Cardiac muscle cell (in vitro differentiated cells and primary cell): Measurements from ENCODE around the gene GORASP2. TPM values are rescaled to one million over a fixed set of nuclear protein-coding genes. Genes with fewer than 3 reads are reported as not detected.

Experiments used
- DNase-seq, 2 donors: peaks; one replicate each; pipeline versions ENCODE4 v3.0.0 to v3.0.0-alpha.2; 2010 to 2017; ENCODE audit warnings: low read depth in 1 of 2, low spot score in 1 of 2
- H3K27ac ChIP-seq: fragments of 200-600 bp; sonication (generic); 2 replicates; pipeline ENCODE4 v1.5.1; 2016
- H3K27me3 ChIP-seq: fragments of 200-600 bp; sonication (generic); 2 replicates; pipeline ENCODE4 v1.6.0; 2016; ENCODE audit warnings: control low read depth
- H3K36me3 ChIP-seq: fragments of 200-600 bp; sonication (generic); 2 replicates; pipeline ENCODE4 v1.5.1; 2016; ENCODE audit warnings: control low read depth
- H3K4me1 ChIP-seq: fragments of 200-600 bp; sonication (generic); 2 replicates; pipeline ENCODE4 v1.8.1; 2017; ENCODE audit warnings: low read depth, mild to moderate bottlenecking, mixed run types
- H3K4me3 ChIP-seq: fragments of 200-600 bp; sonication (generic); 2 replicates; pipeline ENCODE4 v1.5.1; 2016; ENCODE audit warnings: mild to moderate bottlenecking
- H3K9me3 ChIP-seq: fragments of 200-600 bp; sonication (generic); 2 replicates; pipeline ENCODE4 v1.5.1; 2017; ENCODE audit warnings: low read depth, mild to moderate bottlenecking, control low read depth
- CTCF ChIP-seq: IDR thresholded peaks from 2 replicates; pipeline ENCODE4 v1.5.1; 2012; ENCODE audit warnings: low read depth, mild to moderate bottlenecking, low read length
- polyA plus RNA-seq: library from polyadenylated mRNA; unstranded; fragments of >200 nt; fragmentation: Nextera tagmentation; extraction: Ambion mirVana; gene quantifications from 2 replicates; pipeline ENCODE4 v1.2.1, GENCODE V29; 2016
- total RNA-seq: library from RNA; depleted of rRNA; stranded (reverse); fragments of >200 nt; gene quantifications from 2 replicates; pipeline ENCODE4 v1.2.3, GENCODE V29; 2016

The GORASP2 gene
- total RNA-seq (59.4 and 88.7 TPM in 2 replicates), polyA plus RNA-seq (105 and 114 TPM in 2 replicates)

- Histone ChIP-seq H3K27ac (peak within 1 kb of the TSS; percentile 97), H3K9me3 (no peaks in the 10 kb centered on the region), H3K4me1 (peaks cover 20% of the 10 kb centered on the region), H3K36me3 (no peaks in the 10 kb centered on the region), H3K27me3 (no peaks in the 10 kb centered on the region), H3K4me3 (peak within 1 kb of the TSS; percentile 61)
- peak; percentile 100 for DNase-seq
- peak; percentile 97 for TF ChIP-seq CTCF
Observed at GRCh38 chr2:170928824-170929685, at the start of gene GORASP2. Gene GORASP2 (plus strand): TSS chr2:170929253. CDS start chr2:170929341, 88 bp downstream.

GRCh38 chr2:170881840-170882239, 47.2 kb upstream of the GORASP2 start:
- TF ChIP-seq CTCF = no peak
- Histone ChIP-seq H3K27me3 (peaks cover 3% of the 10 kb centered on the region), H3K4me3 (no peak overlapping the region), H3K9me3 (no peaks in the 10 kb centered on the region), H3K4me1 (no peaks in the 10 kb centered on the region), H3K36me3 (no peaks in the 10 kb centered on the region), H3K27ac (no peak overlapping the region)
- no peak for DNase-seq

GRCh38 chr2:170882758-170883157, 46.3 kb upstream of the GORASP2 start:
- Histone ChIP-seq H3K36me3 (no peaks in the 10 kb centered on the region), H3K27me3 (peaks cover 3% of the 10 kb centered on the region), H3K27ac (no peak overlapping the region), H3K4me1 (no peaks in the 10 kb centered on the region), H3K9me3 (no peaks in the 10 kb centered on the region), H3K4me3 (no peak overlapping the region)
- DNase-seq = no peak
- TF ChIP-seq CTCF = no peak

GRCh38 chr2:170883683-170884082, 45.4 kb upstream of the GORASP2 start:
- no peak overlapping the region for H3K27ac ChIP-seq
- H3K4me3 ChIP-seq = no peak overlapping the region
- H3K9me3 ChIP-seq = no peaks in the 10 kb centered on the region
- no peaks in the 10 kb centered on the region for H3K36me3 ChIP-seq
- peaks cover 3% of the 10 kb centered on the region for H3K27me3 ChIP-seq
- TF ChIP-seq CTCF = no peak
- no peaks in the 10 kb centered on the region for H3K4me1 ChIP-seq
- no peak for DNase-seq

GRCh38 chr2:170885130-170885791, 43.8 kb upstream of the GORASP2 start:
- Histone ChIP-seq H3K27ac (no peak overlapping the region), H3K4me1 (no peaks in the 10 kb centered on the region), H3K27me3 (peaks cover 3% of the 10 kb centered on the region), H3K9me3 (no peaks in the 10 kb centered on the region), H3K4me3 (no peak overlapping the region), H3K36me3 (no peaks in the 10 kb centered on the region)
- no peak for DNase-seq
- no peak for TF ChIP-seq CTCF
